ENCODE measurements around the gene SLAMF1.
"Not testable (repeated sequence)": the region's sequence is repeated elsewhere in the genome, so short reads cannot be mapped to it uniquely, and the experiment has no call there.

SLAMF1 gene

GRCh38 chr1:160610569-160611242, 36.1 kb downstream of the SLAMF1 start:
- Mint-ChIP-seq H3K36me3 (peaks cover 24% of the 10 kb centered on the region), H3K4me3 (no peak overlapping the region), H3K27me3 (no peaks in the 10 kb centered on the region), H3K27ac (peak overlapping the region; percentile 78), H3K4me1 (ENCODE audit: low read depth) (peaks cover 39% of the 10 kb centered on the region), H3K9me3 (ENCODE audit: low read depth) (no peaks in the 10 kb centered on the region)

- peaks cover 34% of the 10 kb centered on the region for H3K36me3 Mint-ChIP-seq
These were observed 37.9 kb downstream of the SLAMF1 start for GRCh38 chr1:160608941-160609340.

GRCh38 chr1:160608514-160608913, 38.3 kb downstream of the SLAMF1 start:
- Mint-ChIP-seq H3K4me1 (ENCODE audit: low read depth) (peaks cover 40% of the 10 kb centered on the region), H3K9me3 (ENCODE audit: low read depth) (peaks cover 5% of the 10 kb centered on the region), H3K4me3 (no peak overlapping the region), H3K36me3 (peaks cover 33% of the 10 kb centered on the region), H3K27me3 (no peaks in the 10 kb centered on the region), H3K27ac (peak overlapping the region; percentile 88)

More at GRCh38 chr1:160608941-160609340, 37.9 kb downstream of the SLAMF1 start:
- H3K9me3 Mint-ChIP-seq (ENCODE audit: low read depth), result peaks cover 5% of the 10 kb centered on the region
- no peak overlapping the region for H3K4me3 Mint-ChIP-seq
- H3K27ac Mint-ChIP-seq, result no peak overlapping the region
- no peaks in the 10 kb centered on the region for H3K27me3 Mint-ChIP-seq
- peaks cover 43% of the 10 kb centered on the region for H3K4me1 Mint-ChIP-seq (ENCODE audit: low read depth)

- H3K27me3 Mint-ChIP-seq, result no peaks in the 10 kb centered on the region
- H3K9me3 Mint-ChIP-seq (ENCODE audit: low read depth), result peaks cover 8% of the 10 kb centered on the region
- H3K4me1 Mint-ChIP-seq (ENCODE audit: low read depth), result peaks cover 40% of the 10 kb centered on the region
- H3K4me3 Mint-ChIP-seq, result no peak overlapping the region
- peaks cover 31% of the 10 kb centered on the region for H3K36me3 Mint-ChIP-seq
- H3K27ac Mint-ChIP-seq, result peak overlapping the region; percentile 88
These were observed 38.8 kb downstream of the SLAMF1 start for GRCh38 chr1:160608057-160608456.

- H3K4me3 Mint-ChIP-seq, result no peak overlapping the region
- peaks cover 38% of the 10 kb centered on the region for H3K4me1 Mint-ChIP-seq (ENCODE audit: low read depth)
- H3K9me3 Mint-ChIP-seq (ENCODE audit: low read depth), result peaks cover 11% of the 10 kb centered on the region
- H3K36me3 Mint-ChIP-seq, result peaks cover 31% of the 10 kb centered on the region
- no peaks in the 10 kb centered on the region for H3K27me3 Mint-ChIP-seq
- peak overlapping the region; percentile 88 for H3K27ac Mint-ChIP-seq
These were observed 39.2 kb downstream of the SLAMF1 start for GRCh38 chr1:160607672-160608032.

GRCh38 chr1:160607011-160607671, 39.7 kb downstream of the SLAMF1 start:
- Mint-ChIP-seq H3K9me3 (ENCODE audit: low read depth) (peaks cover 11% of the 10 kb centered on the region), H3K36me3 (peaks cover 29% of the 10 kb centered on the region), H3K4me1 (ENCODE audit: low read depth) (peaks cover 38% of the 10 kb centered on the region), H3K27me3 (no peaks in the 10 kb centered on the region), H3K27ac (peak overlapping the region; percentile 88), H3K4me3 (peak overlapping the region; percentile 51)

GRCh38 chr1:160606611-160607010, 40.2 kb downstream of the SLAMF1 start:
- peak overlapping the region; percentile 51 for H3K4me3 Mint-ChIP-seq
- H3K4me1 Mint-ChIP-seq (ENCODE audit: low read depth), result peaks cover 38% of the 10 kb centered on the region
- H3K9me3 Mint-ChIP-seq (ENCODE audit: low read depth), result peaks cover 11% of the 10 kb centered on the region
- peaks cover 32% of the 10 kb centered on the region for H3K36me3 Mint-ChIP-seq
- H3K27ac Mint-ChIP-seq, result peak overlapping the region; percentile 88
- no peaks in the 10 kb centered on the region for H3K27me3 Mint-ChIP-seq

GRCh38 chr1:160605792-160606479, 40.9 kb downstream of the SLAMF1 start:
- Mint-ChIP-seq H3K9me3 (ENCODE audit: low read depth) (peaks cover 16% of the 10 kb centered on the region), H3K4me3 (no peak overlapping the region), H3K36me3 (peaks cover 33% of the 10 kb centered on the region)

GRCh38 chr1:160605205-160605604, 41.6 kb downstream of the SLAMF1 start:
- peaks cover 16% of the 10 kb centered on the region for H3K9me3 Mint-ChIP-seq (ENCODE audit: low read depth)
- peaks cover 35% of the 10 kb centered on the region for H3K4me1 Mint-ChIP-seq (ENCODE audit: low read depth)
- no peaks in the 10 kb centered on the region for H3K27me3 Mint-ChIP-seq
- peaks cover 32% of the 10 kb centered on the region for H3K36me3 Mint-ChIP-seq
- H3K4me3 Mint-ChIP-seq, result no peak overlapping the region
- H3K27ac Mint-ChIP-seq, result peak overlapping the region; percentile 88

More at GRCh38 chr1:160605792-160606479, 40.9 kb downstream of the SLAMF1 start:
- Mint-ChIP-seq H3K4me1 (ENCODE audit: low read depth) (peaks cover 36% of the 10 kb centered on the region), H3K27ac (peak overlapping the region; percentile 88), H3K27me3 (no peaks in the 10 kb centered on the region)

GRCh38 chr1:160597705-160598104, 49.1 kb downstream of the SLAMF1 start:
- peaks cover 6% of the 10 kb centered on the region for H3K4me1 Mint-ChIP-seq (ENCODE audit: low read depth)
- peaks cover 22% of the 10 kb centered on the region for H3K36me3 Mint-ChIP-seq
- H3K9me3 Mint-ChIP-seq (ENCODE audit: low read depth), result peaks cover 10% of the 10 kb centered on the region
- no peak overlapping the region for H3K4me3 Mint-ChIP-seq
- H3K27ac Mint-ChIP-seq, result no peak overlapping the region
- no peaks in the 10 kb centered on the region for H3K27me3 Mint-ChIP-seq

- H3K4me1 Mint-ChIP-seq (ENCODE audit: low read depth), result peaks cover 9% of the 10 kb centered on the region
- H3K27ac Mint-ChIP-seq, result no peak overlapping the region
- peaks cover 14% of the 10 kb centered on the region for H3K9me3 Mint-ChIP-seq (ENCODE audit: low read depth)
- no peak overlapping the region for H3K4me3 Mint-ChIP-seq
- no peaks in the 10 kb centered on the region for H3K27me3 Mint-ChIP-seq
- peaks cover 25% of the 10 kb centered on the region for H3K36me3 Mint-ChIP-seq
These were observed 49.8 kb downstream of the SLAMF1 start for GRCh38 chr1:160597051-160597450.

GRCh38 chr1:160590488-160590887, 56.4 kb downstream of the SLAMF1 start:
- Mint-ChIP-seq H3K36me3 (peaks cover 15% of the 10 kb centered on the region), H3K27ac (no peak overlapping the region), H3K9me3 (ENCODE audit: low read depth) (peaks cover 9% of the 10 kb centered on the region), H3K4me1 (ENCODE audit: low read depth) (peaks cover 22% of the 10 kb centered on the region), H3K4me3 (no peak overlapping the region), H3K27me3 (no peaks in the 10 kb centered on the region)

GRCh38 chr1:160588468-160588867, 58.4 kb downstream of the SLAMF1 start:
- no peak overlapping the region for H3K27ac Mint-ChIP-seq
- H3K4me3 Mint-ChIP-seq, result no peak overlapping the region
- H3K36me3 Mint-ChIP-seq, result peaks cover 9% of the 10 kb centered on the region
- H3K4me1 Mint-ChIP-seq (ENCODE audit: low read depth), result peaks cover 39% of the 10 kb centered on the region
- H3K27me3 Mint-ChIP-seq, result no peaks in the 10 kb centered on the region
- H3K9me3 Mint-ChIP-seq (ENCODE audit: low read depth), result peaks cover 3% of the 10 kb centered on the region

- Mint-ChIP-seq H3K4me1 (ENCODE audit: low read depth) (peaks cover 53% of the 10 kb centered on the region), H3K27ac (no peak overlapping the region)
These were observed 62.1 kb downstream of the SLAMF1 start for GRCh38 chr1:160584784-160585183.

GRCh38 chr1:160582976-160583375, 63.9 kb downstream of the SLAMF1 start:
- H3K27me3 Mint-ChIP-seq; H3K36me3 Mint-ChIP-seq; H3K9me3 Mint-ChIP-seq (ENCODE audit: low read depth); H3K4me3 Mint-ChIP-seq: not testable (repeated sequence)
- Mint-ChIP-seq H3K4me1 (ENCODE audit: low read depth) (peaks cover 71% of the 10 kb centered on the region), H3K27ac (peak overlapping the region; percentile 54)

More at GRCh38 chr1:160584784-160585183, 62.1 kb downstream of the SLAMF1 start:
- H3K27me3 Mint-ChIP-seq, result no peaks in the 10 kb centered on the region
- H3K9me3 Mint-ChIP-seq (ENCODE audit: low read depth), result no peaks in the 10 kb centered on the region
- no peak overlapping the region for H3K4me3 Mint-ChIP-seq
- H3K36me3 Mint-ChIP-seq, result peaks cover 8% of the 10 kb centered on the region
